GM21515 (cell line): Measurements from ENCODE around the gene NME1.
"Not testable (repeated sequence)": the region's sequence is repeated elsewhere in the genome, so short reads cannot be mapped to it uniquely, and the experiment has no call there.

Experiments used
- ATAC-seq: cut with Tn5 transposase; IDR thresholded peaks from one replicate; pipeline ENCODE4 v1.9.1; 2021; ENCODE audit not compliant: unreplicated experiment

Gene NME1

DNA sequence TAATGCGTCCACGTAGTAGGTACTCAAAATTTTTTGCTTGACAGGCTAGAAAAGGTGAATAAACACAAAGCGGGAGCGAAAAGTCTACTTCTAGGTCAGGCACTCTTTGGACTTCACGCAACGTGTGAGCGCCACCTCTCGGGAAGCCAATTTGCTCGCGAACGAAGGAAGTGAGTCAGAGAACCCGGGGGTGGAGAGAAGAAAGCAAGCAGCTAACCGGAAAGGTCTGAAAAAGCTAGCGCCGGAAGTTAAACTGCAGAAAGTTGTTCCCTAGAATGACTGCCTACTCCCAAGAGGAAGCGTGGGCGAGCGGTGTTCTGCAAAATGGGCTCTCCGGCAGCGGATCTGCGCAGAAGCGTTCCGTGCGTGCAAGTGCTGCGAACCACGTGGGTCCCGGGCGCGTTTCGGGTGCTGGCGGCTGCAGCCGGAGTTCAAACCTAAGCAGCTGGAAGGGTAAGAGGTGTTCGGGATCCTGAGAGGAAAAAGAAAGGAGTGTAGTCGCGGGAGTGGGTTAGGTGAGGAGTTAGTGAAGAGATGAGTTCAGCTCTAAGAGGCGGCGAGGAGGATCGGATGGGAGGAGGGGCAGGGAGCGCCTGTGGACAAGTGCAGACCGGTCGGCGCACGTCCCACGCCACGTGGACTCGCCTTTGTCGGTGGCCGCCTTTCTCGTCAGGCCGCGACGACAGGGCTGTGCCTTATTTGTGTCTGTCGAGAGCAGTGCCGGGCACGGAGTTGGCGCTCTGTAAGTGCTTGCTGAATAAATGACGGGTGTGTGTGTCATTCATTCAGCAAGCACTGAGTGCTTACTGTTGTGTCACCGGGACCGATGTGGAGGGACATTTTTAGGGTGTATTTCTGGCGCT, at the start of gene NME1:
TSS of gene NME1 (plus strand) at position 350 of the 863 bp plus-strand sequence. CDS start 2,096 bp downstream, outside the sequence.
- peak; percentile 89 for ATAC-seq

GRCh38 chr17:51107778-51108177, 45.6 kb upstream of the NME1 start:
- no peak for ATAC-seq

DNA sequence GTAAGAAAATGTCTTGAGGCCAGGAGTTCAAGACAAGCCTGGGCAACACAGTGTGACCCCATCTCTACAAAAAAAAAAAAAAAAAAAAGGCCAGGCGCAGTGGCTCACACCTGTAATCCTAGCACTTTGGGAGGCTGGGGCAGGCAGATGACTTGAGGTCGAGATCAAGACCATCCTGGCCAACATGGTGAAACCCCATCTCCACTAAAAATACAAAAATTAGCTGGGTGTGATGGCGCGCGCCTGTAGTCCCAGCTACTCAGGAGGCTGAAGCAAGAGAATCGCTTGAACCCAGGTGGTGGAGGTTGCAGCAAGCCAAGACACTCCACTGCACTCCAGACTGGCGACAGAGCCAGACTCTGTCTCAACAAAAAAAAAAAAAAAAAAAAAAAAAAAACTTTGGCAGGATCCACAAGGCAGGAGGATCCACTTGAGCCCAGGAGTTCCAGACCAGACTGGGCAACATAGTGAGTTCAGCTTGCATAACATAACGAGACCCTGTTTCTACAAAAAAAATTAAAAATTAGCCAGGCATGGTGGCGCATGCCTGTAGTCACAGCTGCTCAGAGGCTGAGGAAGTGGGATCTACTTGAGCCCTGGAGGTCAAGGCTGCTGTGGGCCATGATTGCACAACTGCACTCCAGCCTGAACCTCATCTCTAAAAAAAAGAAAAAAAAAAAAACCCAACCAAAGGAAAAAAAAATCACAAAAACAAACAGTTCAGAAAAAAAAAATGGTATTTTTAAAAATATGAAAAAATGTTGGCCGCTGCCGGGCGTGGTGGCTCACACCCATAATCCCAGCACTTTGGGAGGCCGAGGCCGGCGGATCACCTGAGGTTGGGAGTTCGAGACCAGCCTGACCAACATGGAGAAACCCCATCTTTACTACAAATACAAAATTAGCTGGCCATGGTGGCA, 40.8 kb upstream of the NME1 start:
- not testable (repeated sequence) for ATAC-seq

DNA sequence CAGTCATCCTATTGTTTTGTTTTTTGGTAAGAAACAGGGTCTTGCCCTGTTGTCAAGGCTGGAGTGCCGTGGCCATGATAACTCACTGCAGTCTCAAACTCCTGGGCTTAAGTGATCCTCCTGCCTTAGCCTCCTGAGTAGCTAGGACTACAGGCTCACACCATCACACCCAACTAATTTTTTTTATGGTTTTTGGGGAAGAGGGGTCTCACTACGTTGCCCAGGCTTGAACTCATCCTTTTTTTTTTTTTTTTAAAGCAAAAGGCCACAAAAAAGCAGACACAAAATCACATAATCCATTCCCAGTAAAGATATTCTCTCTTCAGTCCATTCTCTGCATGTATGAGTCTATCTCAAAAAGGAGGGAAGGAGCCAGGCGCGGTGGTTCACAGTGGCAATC, 38.2 kb upstream of the NME1 start:
- ATAC-seq, result no peak

DNA sequence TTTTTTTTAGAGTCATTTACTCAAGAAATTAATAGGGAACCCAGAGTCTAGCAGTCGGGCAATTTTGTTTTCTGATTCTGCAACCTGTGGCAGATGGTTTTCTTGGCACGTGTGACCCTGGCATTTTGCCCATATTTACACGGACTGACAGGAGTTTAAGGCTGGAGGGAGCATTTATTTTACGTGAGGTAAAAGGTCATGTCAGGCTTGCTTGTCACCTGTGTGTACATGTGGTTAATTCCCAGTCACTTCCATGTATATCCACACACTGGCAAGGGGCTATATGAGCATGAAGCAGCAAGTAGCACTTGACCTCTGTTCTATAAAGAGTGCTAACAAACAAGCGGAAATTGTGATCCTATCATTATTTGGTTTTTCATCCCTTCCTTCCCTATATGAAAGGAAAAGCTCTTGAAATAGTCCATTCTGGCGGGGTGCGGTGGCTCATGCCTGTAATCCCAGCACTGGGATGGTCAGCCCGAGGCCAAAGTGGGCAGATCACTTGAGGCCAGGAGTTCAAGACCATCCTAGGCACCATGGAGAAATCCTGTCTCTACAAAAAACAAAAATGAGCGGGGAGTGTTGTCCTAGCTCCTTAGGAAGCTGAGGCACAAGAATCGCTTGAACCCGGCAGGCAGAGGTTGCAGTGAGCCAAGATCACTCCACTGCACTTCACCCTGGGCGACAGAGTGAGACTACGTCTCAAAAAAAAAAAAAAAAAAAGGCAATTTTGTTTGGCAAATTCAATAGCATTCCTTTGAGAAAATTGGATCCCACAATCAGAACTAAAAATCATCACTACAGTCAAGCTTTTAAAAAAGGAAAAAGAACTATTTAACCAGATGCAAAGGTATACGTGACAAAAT, 34.8 kb upstream of the NME1 start:
- no peak for ATAC-seq

- peak; percentile 32 for ATAC-seq
These were observed 33.7 kb upstream of the NME1 start for GRCh38 chr17:51119415-51120356.

GRCh38 chr17:51120357-51120738, 33.0 kb upstream of the NME1 start:
- peak; percentile 40 for ATAC-seq

DNA sequence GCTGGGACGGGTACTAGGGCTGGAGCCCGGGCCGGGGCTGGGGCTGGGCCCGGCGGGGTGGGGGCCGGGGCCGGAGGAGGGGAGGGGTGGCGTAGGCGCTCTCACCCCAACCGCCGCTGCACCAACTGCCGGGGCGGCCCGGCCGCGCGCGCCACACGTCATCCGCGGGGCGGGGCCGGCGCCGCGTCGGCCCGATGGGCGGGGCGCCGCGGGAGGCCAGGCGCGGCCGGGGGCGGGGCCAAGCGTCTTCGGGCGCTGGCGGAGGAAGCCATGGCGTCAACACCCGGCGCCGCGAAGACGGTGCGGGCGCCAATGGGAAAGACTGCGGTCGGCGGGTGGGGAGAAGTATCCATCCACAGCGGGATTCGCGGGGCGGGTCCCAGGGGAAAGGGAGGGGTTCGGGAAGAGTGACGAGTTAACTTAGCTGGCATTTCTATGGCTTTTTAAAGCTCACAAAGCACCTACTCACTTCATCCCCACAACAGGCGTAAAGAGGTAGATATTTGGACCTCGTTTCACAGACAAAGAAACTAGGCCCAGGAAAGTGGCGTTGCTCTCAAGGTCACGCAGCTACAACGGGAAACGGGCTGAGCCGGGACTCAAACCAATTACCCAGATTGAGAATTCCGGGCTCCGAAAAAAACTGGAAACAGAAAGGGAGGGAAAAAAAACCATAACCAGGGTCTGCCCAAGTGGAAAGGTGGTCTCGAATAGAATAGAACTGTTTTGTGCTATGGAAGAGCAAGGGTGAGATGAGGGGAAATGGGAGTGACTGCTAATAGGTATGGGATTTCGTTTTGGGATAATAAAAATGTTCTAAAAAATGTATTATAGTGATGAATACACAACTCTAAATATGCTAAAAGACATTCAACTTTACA, 32.4 kb upstream of the NME1 start, which contains the start of gene SPAG9:
TSS of gene SPAG9 (minus strand) at position 130 of the 881 bp plus-strand sequence. CDS start 212 bp downstream, outside the sequence.
- peak; percentile 73 for ATAC-seq

DNA sequence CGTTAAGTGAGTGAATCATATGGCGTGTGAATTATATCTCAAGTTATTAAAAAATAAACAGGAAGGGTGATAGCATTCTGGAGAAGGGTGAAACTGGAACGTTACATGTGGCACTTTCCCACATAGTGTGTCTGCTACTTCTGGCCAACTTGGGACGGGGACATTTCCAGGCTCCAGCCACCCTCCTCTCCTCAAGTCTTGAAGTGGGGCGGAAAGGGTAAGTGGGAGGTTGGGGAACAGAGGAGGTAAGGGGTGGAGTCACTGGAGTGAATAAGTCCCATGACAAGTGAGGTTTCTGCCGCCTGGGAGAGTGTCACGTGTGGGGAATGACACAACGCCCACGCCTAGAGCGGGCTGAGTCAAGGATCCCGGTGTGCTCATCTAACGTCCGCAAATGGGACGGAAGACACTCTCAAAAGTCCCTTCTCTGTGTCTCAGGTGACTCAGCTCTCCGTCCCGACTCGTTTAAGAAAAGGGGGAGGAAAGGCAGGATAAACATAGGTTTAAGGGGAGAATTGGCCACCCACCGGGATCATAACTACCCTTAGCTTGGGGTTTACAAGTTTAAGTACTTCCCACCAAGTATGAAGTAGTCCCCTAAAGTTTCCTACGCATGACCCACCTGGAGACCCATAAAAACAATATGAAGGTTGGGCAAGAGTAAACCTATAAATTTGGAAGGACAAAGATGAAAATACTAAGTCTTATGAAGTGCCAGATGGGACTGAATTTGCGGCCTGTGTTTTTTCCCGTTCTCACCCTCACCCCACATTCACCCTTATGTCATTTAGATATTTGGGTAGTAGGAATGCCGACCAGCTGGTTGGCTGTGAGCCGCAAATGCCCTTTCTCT, 31.5 kb upstream of the NME1 start:
- no peak for ATAC-seq

DNA sequence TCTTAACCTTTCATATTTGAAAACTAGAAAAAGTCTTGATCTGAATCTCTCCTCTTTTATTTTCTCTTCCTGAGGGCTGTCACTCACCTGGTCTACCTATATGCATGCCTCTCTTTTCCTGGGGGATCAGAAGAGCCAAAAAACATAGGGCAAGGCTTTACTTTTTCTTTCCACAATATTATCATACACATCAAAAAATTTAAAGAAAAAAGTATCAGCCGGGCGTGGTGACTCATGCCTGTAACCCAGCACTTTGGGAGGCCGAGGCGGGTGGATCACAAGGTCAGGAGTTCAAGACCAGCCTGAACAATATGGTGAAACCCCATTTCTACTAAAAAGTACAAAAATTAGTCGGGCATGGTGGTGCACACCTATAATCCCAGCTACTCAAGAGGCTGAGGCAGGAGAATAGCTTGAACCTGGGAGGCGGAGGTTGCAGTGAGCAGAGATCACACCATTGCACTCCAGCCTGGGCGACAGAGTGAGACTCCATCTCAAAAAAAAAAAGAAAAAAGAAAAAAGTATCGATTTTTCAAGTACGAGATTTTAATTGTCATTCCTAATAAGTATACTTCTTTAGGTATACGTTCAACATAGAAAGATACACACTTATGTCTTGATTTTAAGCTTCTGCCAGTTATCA, 30.8 kb upstream of the NME1 start:
- ATAC-seq, result not testable (repeated sequence)

GRCh38 chr17:51124640-51125503, 28.5 kb upstream of the NME1 start:
- no peak for ATAC-seq

DNA sequence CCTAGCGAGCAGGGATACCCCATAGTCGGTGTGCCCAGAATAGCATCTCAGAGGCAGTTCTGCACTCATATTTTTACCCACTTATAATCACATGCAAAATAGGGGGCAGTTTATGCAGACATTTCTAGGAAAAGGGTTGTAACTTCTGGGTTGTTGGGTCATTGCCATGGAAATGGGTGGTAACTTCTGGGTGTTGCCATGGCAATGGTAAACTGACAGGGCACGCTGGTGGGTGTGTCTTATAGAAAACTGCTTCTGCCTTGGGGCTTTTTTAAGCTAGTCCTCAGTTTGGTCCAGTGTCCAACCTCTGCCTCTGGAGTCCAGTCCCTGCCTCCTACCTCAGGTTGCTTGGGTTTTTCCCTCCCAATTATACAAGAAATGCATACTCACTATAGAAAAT, 25.3 kb upstream of the NME1 start:
- ATAC-seq, result no peak

GRCh38 chr17:51132964-51133319, 20.4 kb upstream of the NME1 start:
- ATAC-seq, result no peak

DNA sequence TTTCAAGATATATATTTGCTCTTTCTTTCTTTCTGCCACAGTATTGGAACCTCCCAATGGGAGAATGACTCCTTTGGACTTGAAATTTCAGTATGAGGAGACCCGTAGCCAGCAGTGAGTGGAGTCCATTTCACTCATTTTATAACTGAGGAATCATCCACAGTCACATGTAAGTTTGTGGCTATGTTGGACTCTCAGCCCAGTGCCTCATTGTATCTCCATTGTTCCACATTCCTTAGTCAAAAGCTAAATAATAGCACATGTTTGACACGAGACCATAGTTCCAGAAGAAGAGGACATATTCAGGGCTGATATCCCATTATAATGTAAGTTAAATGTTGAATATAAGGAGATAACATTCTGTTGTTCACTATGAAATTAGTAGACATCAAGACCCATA, 20.0 kb upstream of the NME1 start:
- no peak for ATAC-seq

DNA sequence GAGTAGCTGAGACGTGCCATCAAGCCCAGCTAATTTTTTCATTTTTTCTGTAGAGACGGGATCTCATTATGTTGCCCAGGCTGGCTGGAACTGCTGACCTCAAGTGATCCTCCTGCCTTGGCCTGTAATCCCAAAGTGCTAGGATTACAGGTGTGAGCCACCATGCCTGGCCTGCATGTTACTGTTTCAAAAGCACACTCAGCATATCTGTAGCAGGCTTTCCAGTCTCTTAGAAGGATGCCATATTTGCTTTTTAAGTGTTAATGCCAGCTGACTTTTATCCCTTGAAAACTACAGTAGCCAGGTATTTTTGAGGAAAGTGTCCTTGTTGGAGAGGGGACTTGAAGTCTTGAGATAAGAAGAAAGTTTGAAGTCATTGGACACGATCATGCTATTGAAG, 17.4 kb upstream of the NME1 start:
- ATAC-seq, result no peak

DNA sequence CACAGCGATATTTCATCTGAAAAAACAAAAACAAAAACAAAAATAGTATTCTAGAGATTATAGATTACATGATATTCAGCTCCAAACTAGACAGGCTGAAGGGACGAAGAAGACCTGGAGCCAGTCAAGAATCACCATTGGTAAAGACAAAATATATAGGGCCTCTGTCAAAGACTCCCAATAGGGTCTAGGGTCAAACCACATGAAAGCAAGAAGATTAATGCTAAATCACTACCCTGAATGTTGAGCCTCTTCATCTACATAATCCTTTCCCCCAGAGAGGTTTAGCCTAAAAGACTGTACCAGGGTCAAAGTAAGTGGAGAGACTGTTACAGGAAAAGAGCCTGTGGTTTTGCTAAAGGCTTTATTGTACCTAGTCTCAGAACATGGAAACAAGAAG, 10.8 kb upstream of the NME1 start:
- ATAC-seq, result no peak
